PFSK-1 (cell line): ENCODE data around the gene NTMT1.

Experiments used
- FOXP2 ChIP-seq: optimal IDR thresholded peaks from 2 replicates; pipeline ENCODE3; 2011; ENCODE audit warnings: borderline replicate concordance, control low read depth, inconsistent platforms; ENCODE audit not compliant: insufficient read depth; ENCODE audit errors: extremely low read length, extremely low read depth
- POLR2AphosphoS5 ChIP-seq: IDR thresholded peaks from 2 replicates; pipeline ENCODE4 v1.6.1; 2012; ENCODE audit warnings: low read depth, mild to moderate bottlenecking, control low read depth, low read length, moderate library complexity
- REST ChIP-seq, 2 experiments: IDR thresholded peaks; 2 replicates each; pipeline versions ENCODE4 v1.6.1 to v1.8.0; 2011 to 2012; ENCODE audit warnings: low read depth in 2 of 2, low read length in 2 of 2, control low read depth in 1 of 2, inconsistent platforms in 1 of 2, mild to moderate bottlenecking in 1 of 2, moderate library complexity in 1 of 2; ENCODE audit not compliant: insufficient read depth in 1 of 2
- SIN3A ChIP-seq: IDR thresholded peaks from 2 replicates; pipeline ENCODE4 v1.6.1; 2012; ENCODE audit warnings: mild to moderate bottlenecking, low read length, moderate library complexity, borderline replicate concordance; ENCODE audit not compliant: insufficient read depth
- TAF1 ChIP-seq: IDR thresholded peaks from 2 replicates; pipeline ENCODE4 v1.6.1; 2012; ENCODE audit warnings: low read length, control low read depth, borderline replicate concordance; ENCODE audit not compliant: insufficient read depth

Gene NTMT1

DNA sequence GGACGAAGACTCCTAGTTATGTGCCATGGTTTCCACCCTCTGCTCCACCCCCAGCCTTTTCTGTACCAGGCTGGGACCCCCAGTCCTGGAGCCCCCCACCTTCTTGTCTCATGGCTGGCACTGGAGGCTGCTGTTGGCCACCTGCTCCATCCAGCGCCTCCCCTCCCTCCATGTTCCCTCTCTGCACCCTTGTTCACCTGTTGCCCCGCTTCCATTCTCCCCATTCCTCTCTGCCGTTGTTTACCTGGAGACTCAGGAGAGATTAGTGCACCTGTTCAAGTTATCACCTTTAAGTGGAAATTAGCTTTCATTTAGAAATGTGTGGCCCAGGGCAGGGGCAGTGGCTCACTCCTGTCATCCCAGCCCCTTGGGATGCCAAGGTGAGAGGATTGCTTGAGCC lies 7.2 kb downstream of the NTMT1 start:
- TF ChIP-seq TAF1: no peak
- no peak for TF ChIP-seq SIN3A
- no peak for TF ChIP-seq FOXP2
- TF ChIP-seq POLR2AphosphoS5: no peak
- TF ChIP-seq REST (IDR thresholded peaks at IDR 0.05; ENCODE audit: insufficient read depth in 1 of 2, low read depth in 2 of 2, low read length in 2 of 2): no peak

GRCh38 chr9:129633848-129634247 lies 7.9 kb downstream of the NTMT1 start:
- TF ChIP-seq SIN3A: no peak
- no peak for TF ChIP-seq TAF1
- TF ChIP-seq REST (IDR thresholded peaks at IDR 0.05; ENCODE audit: insufficient read depth in 1 of 2, low read depth in 2 of 2, low read length in 2 of 2): no peak
- no peak for TF ChIP-seq FOXP2
- TF ChIP-seq POLR2AphosphoS5: no peak

DNA sequence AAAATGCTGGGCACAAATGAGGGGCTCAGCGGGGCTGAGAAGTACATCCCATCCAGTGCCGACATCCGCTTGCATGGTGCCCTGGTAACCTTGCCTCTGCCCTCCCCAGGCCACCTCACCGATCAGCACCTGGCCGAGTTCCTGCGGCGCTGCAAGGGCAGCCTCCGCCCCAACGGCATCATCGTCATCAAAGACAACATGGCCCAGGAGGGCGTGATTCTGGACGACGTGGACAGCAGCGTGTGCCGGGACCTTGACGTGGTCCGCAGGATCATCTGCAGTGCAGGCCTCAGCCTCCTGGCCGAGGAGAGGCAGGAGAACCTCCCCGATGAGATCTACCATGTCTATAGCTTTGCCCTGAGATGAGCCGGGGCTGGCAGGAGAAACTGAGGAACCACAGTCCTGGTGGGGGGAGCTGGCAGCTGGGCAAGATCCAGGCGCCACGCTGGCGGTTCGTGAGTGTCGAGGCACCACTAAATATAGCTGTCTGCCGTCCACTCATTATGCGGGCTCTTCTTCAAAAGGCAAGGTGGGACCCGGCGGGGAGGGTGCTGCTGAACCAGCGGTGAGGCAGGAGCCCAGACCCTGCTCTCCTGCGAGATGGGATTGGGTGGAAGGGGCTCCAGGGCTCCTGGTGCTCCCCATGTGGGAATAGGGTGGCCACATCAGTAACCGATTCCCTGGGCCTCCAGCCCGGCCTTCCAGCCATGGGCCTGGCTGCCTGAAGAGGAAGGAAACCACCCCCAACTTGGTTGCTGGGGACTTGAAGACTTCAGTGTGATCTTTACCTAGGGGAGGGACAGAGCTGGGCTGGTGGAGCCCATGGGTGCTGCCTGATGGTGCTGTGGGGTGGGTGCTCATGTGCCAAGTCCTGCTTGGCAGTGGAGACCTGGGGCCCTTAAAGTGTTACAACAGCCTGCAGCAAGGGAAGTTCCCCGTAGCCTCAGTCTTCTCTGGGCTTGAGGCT lies 9.4 kb downstream of the NTMT1 start:
- no peak for TF ChIP-seq FOXP2
- no peak for TF ChIP-seq TAF1
- no peak for TF ChIP-seq SIN3A
- no peak for TF ChIP-seq REST (IDR thresholded peaks at IDR 0.05; ENCODE audit: insufficient read depth in 1 of 2, low read depth in 2 of 2, low read length in 2 of 2)

- no peak for TF ChIP-seq FOXP2
- TF ChIP-seq TAF1: no peak
- no peak for TF ChIP-seq POLR2AphosphoS5
- no peak for TF ChIP-seq SIN3A
- no peak for TF ChIP-seq REST (IDR thresholded peaks at IDR 0.05; ENCODE audit: insufficient read depth in 1 of 2, low read depth in 2 of 2, low read length in 2 of 2)
Measured at GRCh38 chr9:129637102-129637501, 11.1 kb downstream of the NTMT1 start.
